H1 (cell line): ENCODE measurements around the gene KRTAP17-1. TPM values are rescaled to one million over a fixed set of nuclear protein-coding genes. Genes with fewer than 3 reads are reported as not detected.
A peak's percentile ranks its signal among the peaks of the same experiment; 100 is the strongest.

ENCODE experiments used
- CTCF ChIA-PET: fragments of 300-600 bp; sonication (Branson Sonifier 250); formaldehyde crosslinking; loops from one replicate; lab custom pipeline; 2021; ENCODE audit not compliant: partially characterized antibody; lab: Charles Lee
- POLR2A ChIA-PET: fragments of 300-600 bp; sonication (Branson Sonifier 250); formaldehyde crosslinking; loops from one replicate; lab custom pipeline; 2021; ENCODE audit warnings: inconsistent platforms; ENCODE audit not compliant: partially characterized antibody; lab: Charles Lee
- DNase-seq, 2 experiments: peaks; one replicate each; pipeline versions ENCODE4 v3.0.0 to v3.0.0-alpha.2; 2010 to 2022; ENCODE audit warnings: low spot score in 2 of 2, low read depth in 1 of 2, mixed read lengths in 1 of 2
- FAIRE-seq: peaks from 2 replicates; lab custom pipeline; 2011; peaks lifted over from hg19 to GRCh38; lab: Jason Lieb, UNC
- H2AFZ ChIP-seq: 2 replicates; pipeline ENCODE4 v1.8.1; 2012; ENCODE audit warnings: low read length, inconsistent platforms
- H2AK5ac ChIP-seq: 2 replicates; pipeline ENCODE4 v1.6.1; 2013; ENCODE audit warnings: low read depth, low read length
- H2BK120ac ChIP-seq: replicated peaks from 2 replicates; pipeline ENCODE3; 2013; ENCODE audit warnings: low read depth, low read length, inconsistent platforms
- H2BK12ac ChIP-seq: 2 replicates; pipeline ENCODE4 v1.6.1; 2013; ENCODE audit warnings: low read depth, low read length
- H2BK15ac ChIP-seq: 2 replicates; pipeline ENCODE4 v1.6.1; 2013; ENCODE audit warnings: low read length
- H2BK20ac ChIP-seq: 2 replicates; pipeline ENCODE4 v1.6.1; 2013; ENCODE audit warnings: low read length
- H2BK5ac ChIP-seq: 2 replicates; pipeline ENCODE4 v1.6.1; 2013; ENCODE audit warnings: low read depth, low read length
- H3K14ac ChIP-seq: 2 replicates; pipeline ENCODE4 v1.6.1; 2013; ENCODE audit warnings: inconsistent platforms; ENCODE audit not compliant: insufficient read length
- H3K18ac ChIP-seq: 2 replicates; pipeline ENCODE4 v1.6.1; 2013; ENCODE audit warnings: low read length; ENCODE audit errors: extremely low read depth
- H3K23ac ChIP-seq: 2 replicates; pipeline ENCODE4 v1.6.1; 2013; ENCODE audit warnings: inconsistent platforms; ENCODE audit not compliant: insufficient read length
- H3K23me2 ChIP-seq: 2 replicates; pipeline ENCODE4 v1.6.1; 2013; ENCODE audit warnings: low read depth, low read length
- H3K27ac ChIP-seq: 2 replicates; pipeline ENCODE4 v1.6.1; 2011; ENCODE audit warnings: low read depth, low read length, inconsistent platforms
- H3K27me3 ChIP-seq, 4 experiments: replicated peaks in 1 of 4; 1 replicate in 1 of 4; 2 replicates in 3 of 4; pipeline versions ENCODE4 v1.6.1 to v1.8.1; 2011 to 2013; ENCODE audit warnings: low read length in 3 of 4, mild to moderate bottlenecking in 3 of 4, inconsistent platforms in 2 of 4, mixed read lengths in 2 of 4, moderate library complexity in 1 of 4; ENCODE audit not compliant: control insufficient read depth in 3 of 4, insufficient read depth in 3 of 4; ENCODE audit errors: extremely low read depth in 1 of 4
- H3K36me3 ChIP-seq, 4 experiments: 2 replicates each; pipeline versions ENCODE4 v1.6.1 to v1.8.1; 2011 to 2013; ENCODE audit warnings: mild to moderate bottlenecking in 4 of 4, low read length in 3 of 4, moderate library complexity in 2 of 4, control low read depth in 1 of 4, inconsistent platforms in 1 of 4; ENCODE audit not compliant: insufficient read depth in 4 of 4, control insufficient read depth in 2 of 4
- H3K4ac ChIP-seq: replicated peaks from 2 replicates; pipeline ENCODE3; 2013; ENCODE audit warnings: low read length, low read depth, mixed read lengths, inconsistent platforms; ENCODE audit not compliant: insufficient read length
- H3K4me1 ChIP-seq, 4 experiments: replicated peaks in 1 of 4; 1 replicate in 1 of 4; 2 replicates in 3 of 4; pipeline versions ENCODE4 v1.6.1 to v1.8.1; 2011 to 2013; ENCODE audit warnings: low read length in 3 of 4, inconsistent platforms in 2 of 4, mixed read lengths in 1 of 4; ENCODE audit not compliant: insufficient read depth in 4 of 4, control insufficient read depth in 3 of 4
- H3K4me2 ChIP-seq, 2 experiments: 2 replicates each; pipeline versions ENCODE4 v1.6.1 to v1.8.1; 2011 to 2013; ENCODE audit warnings: low read depth in 2 of 2, low read length in 2 of 2, control low read depth in 1 of 2, inconsistent platforms in 1 of 2, mild to moderate bottlenecking in 1 of 2; ENCODE audit not compliant: insufficient read depth in 1 of 2
- H3K4me3 ChIP-seq, 4 experiments: fragments of 200-600, 300-600 bp in 1 of 4; sonication (generic), shearing (Covaris generic), sonication (Bioruptor Twin) in 1 of 4; 2 replicates each; pipeline versions ENCODE4 v1.5.1 to v1.8.1; 2011 to 2016; ENCODE audit warnings: low read length in 4 of 4, low read depth in 3 of 4, control low read depth in 2 of 4, inconsistent platforms in 2 of 4, mild to moderate bottlenecking in 2 of 4, mixed read lengths in 1 of 4, moderate library complexity in 1 of 4; ENCODE audit not compliant: insufficient read depth in 2 of 4; ENCODE audit errors: extremely low read depth in 1 of 4
- H3K56ac ChIP-seq: replicated peaks from 2 replicates; pipeline ENCODE3; 2013; ENCODE audit warnings: low read depth, mild to moderate bottlenecking, mixed read lengths, low read length, inconsistent platforms; ENCODE audit not compliant: insufficient read length
- H3K79me1 ChIP-seq: 2 replicates; pipeline ENCODE4 v1.6.1; 2013; ENCODE audit warnings: low read depth, low read length, control low read depth
- H3K79me2 ChIP-seq, 2 experiments: 2 replicates each; pipeline versions ENCODE4 v1.6.1 to v1.8.1; 2012 to 2013; ENCODE audit warnings: low read length in 2 of 2, mild to moderate bottlenecking in 2 of 2, inconsistent platforms in 1 of 2; ENCODE audit not compliant: insufficient read depth in 2 of 2, control insufficient read depth in 1 of 2
- H3K9ac ChIP-seq, 4 experiments: replicated peaks in 1 of 4; 1 replicate in 1 of 4; 2 replicates in 3 of 4; pipeline versions ENCODE4 v1.6.1 to v1.8.1; 2011 to 2013; ENCODE audit warnings: low read depth in 3 of 4, low read length in 3 of 4, control low read depth in 2 of 4, mild to moderate bottlenecking in 2 of 4, moderate library complexity in 2 of 4, inconsistent platforms in 1 of 4; ENCODE audit errors: extremely low read depth in 1 of 4
- H3K9me3 ChIP-seq, 2 experiments: 2 replicates each; pipeline versions ENCODE4 v1.6.1 to v1.8.1; 2012 to 2013; ENCODE audit warnings: mild to moderate bottlenecking in 2 of 2, moderate library complexity in 2 of 2, control low read depth in 1 of 2, inconsistent platforms in 1 of 2, low read depth in 1 of 2, low read length in 1 of 2, mixed read lengths in 1 of 2; ENCODE audit not compliant: insufficient read depth in 2 of 2
- H4K20me1 ChIP-seq, 2 experiments: replicated peaks in 1 of 2; 2 replicates each; pipeline versions ENCODE3 to v1.8.1; 2011 to 2013; ENCODE audit warnings: inconsistent platforms in 2 of 2, low read length in 2 of 2, mild to moderate bottlenecking in 1 of 2; ENCODE audit not compliant: insufficient read depth in 2 of 2, control insufficient read depth in 1 of 2
- H4K5ac ChIP-seq: 2 replicates; pipeline ENCODE4 v1.6.1; 2013; ENCODE audit warnings: low read length, low read depth, mixed read lengths, inconsistent platforms; ENCODE audit not compliant: insufficient read length
- H4K8ac ChIP-seq: 2 replicates; pipeline ENCODE4 v1.8.0; 2013; ENCODE audit warnings: mild to moderate bottlenecking, moderate library complexity, low read length, inconsistent platforms; ENCODE audit not compliant: insufficient read depth; ENCODE audit errors: extremely low read depth
- H4K91ac ChIP-seq: replicated peaks from 2 replicates; pipeline ENCODE3; 2013; ENCODE audit warnings: low read length, mixed read lengths, inconsistent platforms; ENCODE audit not compliant: insufficient read length
- CREB1 ChIP-seq: IDR thresholded peaks from 2 replicates; pipeline ENCODE4 v1.6.1; 2012; ENCODE audit warnings: inconsistent platforms
- RXRA ChIP-seq: IDR thresholded peaks from 2 replicates; pipeline ENCODE4 v1.6.1; 2011; ENCODE audit warnings: low read depth, mild to moderate bottlenecking, low read length, moderate library complexity; ENCODE audit not compliant: insufficient read depth
- SIRT6 ChIP-seq: IDR thresholded peaks from one replicate; pipeline ENCODE4 v1.7.1; 2012; ENCODE audit warnings: low read length, inconsistent platforms
- TAF1 ChIP-seq: IDR thresholded peaks from 2 replicates; pipeline ENCODE4 v1.6.1; 2011; ENCODE audit warnings: mild to moderate bottlenecking, low read depth, low read length
- TAF7 ChIP-seq: optimal IDR thresholded peaks from 2 replicates; pipeline ENCODE3; 2011; ENCODE audit warnings: low read depth, mild to moderate bottlenecking, inconsistent platforms, low read length, moderate library complexity, borderline replicate concordance
- TEAD4 ChIP-seq: IDR thresholded peaks from 2 replicates; pipeline ENCODE4 v1.6.1; 2012; ENCODE audit warnings: low read depth, low read length, inconsistent platforms, mixed read lengths
- USF2 ChIP-seq: IDR thresholded peaks from 2 replicates; pipeline ENCODE4 v1.6.1; 2011; ENCODE audit warnings: low read length, improper control_type of control experiment
- WGBS, 2 experiments: shearing (Covaris generic) in 1 of 2; methylation state at CpG; one replicate each; pipeline versions ENCODE4 v1.1.6 to v1.1.7; 2013 to 2015; ENCODE audit warnings: low lambda C conversion rate in 2 of 2, mixed read lengths in 2 of 2, inconsistent platforms in 1 of 2, low coverage in 1 of 2, missing lambda C conversion rate in 1 of 2; ENCODE audit not compliant: insufficient replicate concordance in 2 of 2, insufficient coverage in 1 of 2, insufficient read length in 1 of 2; ENCODE audit errors: extremely low coverage in 1 of 2, missing lambda C conversion rate in 1 of 2; 5-methylcytosine and 5-hydroxymethylcytosine counted together
- polyA plus RNA-seq, 7 experiments: library from polyadenylated mRNA; depleted of rRNA in 3 of 7; stranded (reverse) in 5 of 7; unstranded in 2 of 7; fragments of >200 nt in 5 of 7; fragments of 200-250 nt in 2 of 7; gene quantifications; 1 replicate in 5 of 7; 2 replicates in 1 of 7; 4 replicates in 1 of 7; pipeline versions ENCODE4 v1.2.1 to v1.2.3, GENCODE V29; 2011 to 2013; ENCODE audit warnings: missing spikeins in 2 of 7, mixed read lengths in 2 of 7
- total RNA-seq: library from RNA; stranded (reverse); fragmentation: NEBNext Ultra II Directional; extraction: Animal tissue kit (Norgen Biotek cat#: 25700); gene quantifications from 2 replicates; pipeline ENCODE4 v1.2.1, GENCODE V29; 2021
- TF ChIP-seq, protein P1 (sequence below): IDR thresholded peaks from 2 replicates; pipeline ENCODE4 v1.6.1; 2011; ENCODE audit warnings: low read depth, mild to moderate bottlenecking, low read length; ENCODE audit not compliant: insufficient read depth

The KRTAP17-1 gene
- total and polyA plus RNA-seq, 2 of the 8 experiments (the other 6 are each of a cell fraction or from before 2014, with no cell fraction given): not detected

DNA sequence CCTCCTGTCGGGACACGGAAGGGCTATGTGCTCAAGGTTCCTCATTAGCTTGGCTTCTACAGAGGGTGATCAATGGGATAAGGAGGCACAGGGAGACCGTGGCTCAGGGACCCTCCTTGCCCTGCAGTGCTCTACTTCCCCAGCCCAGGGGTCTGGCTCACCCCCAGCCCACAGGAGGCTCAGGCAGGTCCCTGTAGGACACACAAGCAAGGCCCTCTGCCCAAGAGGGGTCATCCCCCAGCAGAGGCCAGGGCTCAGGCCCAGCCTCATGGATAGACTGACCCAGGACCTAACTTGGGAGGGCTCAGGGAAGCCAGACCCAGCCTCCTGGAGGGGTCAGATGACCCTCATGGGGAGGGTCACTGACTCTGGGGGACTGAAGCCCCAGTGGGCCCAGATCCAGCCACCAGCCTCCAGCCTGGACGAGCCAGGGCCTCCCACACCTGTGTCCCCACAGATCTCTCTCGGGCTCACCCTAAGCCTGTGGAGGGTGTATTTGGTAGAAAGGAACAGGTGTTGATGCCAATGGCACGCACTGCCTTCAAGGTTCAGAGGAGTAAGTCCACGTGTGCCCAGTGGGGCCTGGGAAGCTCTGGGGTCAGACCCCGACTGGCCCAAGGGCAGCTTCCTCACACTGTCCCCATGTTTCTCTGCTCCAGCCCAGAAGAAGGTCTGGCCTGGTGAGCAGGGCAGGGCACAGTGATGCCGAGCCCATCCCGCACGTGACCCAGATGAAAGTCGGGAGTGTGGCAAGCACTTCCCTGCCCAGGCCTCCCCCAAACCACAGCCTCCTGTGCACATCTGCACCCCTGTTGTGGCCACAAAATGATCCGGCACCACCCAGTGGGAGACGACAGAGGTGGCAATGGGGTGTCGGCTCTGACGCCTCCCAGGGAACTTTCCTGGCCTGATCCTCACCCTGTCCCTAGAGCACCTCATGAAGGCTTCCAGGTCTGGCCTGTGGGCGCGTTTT lies 10.9 kb upstream of the KRTAP17-1 start:
- H2BK12ac ChIP-seq: no peak overlapping the region
- TF ChIP-seq USF2: no peak
- no peak for TF ChIP-seq TAF7
- TF ChIP-seq, protein P1, sequence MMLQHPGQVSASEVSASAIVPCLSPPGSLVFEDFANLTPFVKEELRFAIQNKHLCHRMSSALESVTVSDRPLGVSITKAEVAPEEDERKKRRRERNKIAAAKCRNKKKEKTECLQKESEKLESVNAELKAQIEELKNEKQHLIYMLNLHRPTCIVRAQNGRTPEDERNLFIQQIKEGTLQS: no peak
- no peak for TF ChIP-seq TAF1
- no peak for TF ChIP-seq RXRA
- TF ChIP-seq TEAD4: no peak
- no peak for TF ChIP-seq CREB1
- TF ChIP-seq SIRT6: no peak
- TF ChIP-seq, all 59 proteins: peak for 0
- Histone ChIP-seq H3K4me1 (no peaks in the 10 kb centered on the region; a peak in 1 of 7 replicates), H2AFZ (no peak overlapping the region), H3K9me3 (no peaks in the 10 kb centered on the region), H3K4ac (no peak overlapping the region), H3K14ac (no peak overlapping the region), H2BK5ac (no peak overlapping the region), H2BK20ac (no peak overlapping the region), H4K5ac (no peak overlapping the region), H4K91ac (no peak overlapping the region), H2AK5ac (no peak overlapping the region), H3K23me2 (no peaks in the 10 kb centered on the region), H3K79me2 (no peaks in the 10 kb centered on the region), H3K4me3 (no peak overlapping the region), H2BK120ac (no peak overlapping the region), H3K36me3 (no peaks in the 10 kb centered on the region), H3K79me1 (no peaks in the 10 kb centered on the region), H3K23ac (no peak overlapping the region), H3K27me3 (no peaks in the 10 kb centered on the region), H3K27ac (no peak overlapping the region), H4K8ac (peak overlapping the region; percentile 76; the same call in 1 of the 2 replicates), H3K18ac (no peak overlapping the region; the same call in 1 of the 2 replicates), H3K9ac (no peak overlapping the region), H3K56ac (no peak overlapping the region), H4K20me1 (no peaks in the 10 kb centered on the region), H3K4me2 (no peak overlapping the region), H2BK15ac (no peak overlapping the region)
- ChIA-PET CTCF (interaction anchor here (0.6 to 1.7 kb wide), 2 partner anchors 463 to 868 kb away, joined by 3 to 4 read pairs; no protein-coding TSS in a partner anchor), POLR2A (no interaction called here)
- WGBS, 2 experiments: 89% methylated on average over 16 of the region's 18 CpGs; no CpG with 5 or more reads in 1 of the 2 experiments
- no peak for DNase-seq
- FAIRE-seq: no peak
